WTC11 (cell line): ENCODE results near the gene TCEANC2.

Experiments
- ATF2 ChIP-seq: sonication (generic); formaldehyde crosslinking; IDR thresholded peaks from 2 replicates; pipeline ENCODE4 v1.8.1; 2022; ENCODE audit warnings: low read depth, missing genetic modification reagents, borderline replicate concordance
- CTCF ChIP-seq: fragments of 200-600 bp; IDR thresholded peaks from 2 replicates; pipeline ENCODE4 v1.8.0; 2022; ENCODE audit warnings: antibody characterized with exemption
- E2F5 ChIP-seq: sonication (generic); formaldehyde crosslinking; IDR thresholded peaks from 2 replicates; pipeline ENCODE4 v1.8.1; 2022; ENCODE audit warnings: mild to moderate bottlenecking, moderate library complexity, missing genetic modification reagents
- ESRRA ChIP-seq: sonication (generic); formaldehyde crosslinking; IDR thresholded peaks from 2 replicates; pipeline ENCODE4 v1.8.1; 2022; ENCODE audit warnings: mild to moderate bottlenecking, missing genetic modification reagents, borderline replicate concordance
- FOXK1 ChIP-seq: sonication (generic); formaldehyde crosslinking; IDR thresholded peaks from 2 replicates; pipeline ENCODE4 v1.8.0; 2022; ENCODE audit warnings: mild to moderate bottlenecking, moderate library complexity, missing genetic modification reagents
- GTF2I ChIP-seq: fragments of 250-450 bp; sonication (Bioruptor Pico); conservative IDR thresholded peaks from 2 replicates; pipeline ENCODE4 v1.4.0; 2021; ENCODE audit warnings: mild to moderate bottlenecking
- IRF1 ChIP-seq: sonication (generic); formaldehyde crosslinking; IDR thresholded peaks from 2 replicates; pipeline ENCODE4 v1.8.0; 2023; ENCODE audit warnings: missing genetic modification reagents
- IRF2 ChIP-seq: sonication (generic); formaldehyde crosslinking; IDR thresholded peaks from 2 replicates; pipeline ENCODE4 v1.8.0; 2022; ENCODE audit warnings: low read depth, missing genetic modification reagents, borderline replicate concordance
- NR2C2 ChIP-seq: sonication (generic); formaldehyde crosslinking; IDR thresholded peaks from 2 replicates; pipeline ENCODE4 v1.8.0; 2022; ENCODE audit warnings: mild to moderate bottlenecking, missing genetic modification reagents
- TEAD4 ChIP-seq: sonication (generic); formaldehyde crosslinking; IDR thresholded peaks from 2 replicates; pipeline ENCODE4 v1.8.0; 2022; ENCODE audit warnings: mild to moderate bottlenecking, missing genetic modification reagents
- USF2 ChIP-seq: sonication (generic); formaldehyde crosslinking; IDR thresholded peaks from 2 replicates; pipeline ENCODE4 v1.8.1; 2023; ENCODE audit warnings: mild to moderate bottlenecking, missing genetic modification reagents, moderate library complexity
- ZNF317 ChIP-seq: sonication (generic); formaldehyde crosslinking; IDR thresholded peaks from 2 replicates; pipeline ENCODE4 v1.8.1; 2023; ENCODE audit warnings: low read depth, mild to moderate bottlenecking, moderate library complexity, missing genetic modification reagents, borderline replicate concordance

- TF ChIP-seq E2F5 (CRISPR knock-in tag) (no peak), ATF2 (CRISPR knock-in tag) (no peak), CTCF (no peak), GTF2I (CRISPR knock-in tag) (no peak), NR2C2 (no peak), ESRRA (CRISPR knock-in tag) (no peak), TEAD4 (CRISPR knock-in tag) (no peak), USF2 (CRISPR knock-in tag) (no peak), ZNF317 (CRISPR knock-in tag) (no peak), IRF2 (CRISPR knock-in tag) (no peak), FOXK1 (CRISPR knock-in tag) (no peak), IRF1 (no peak)
Observed at GRCh38 chr1:54037476-54037875, 15.9 kb upstream of the TCEANC2 start.
